Liver (tissue), 3 donors: ENCODE data around the gene COMP.

Source experiments
- ATF3 ChIP-seq: IDR thresholded peaks from 2 replicates; pipeline ENCODE4 v1.6.1; 2016; ENCODE audit warnings: antibody characterized with exemption
- CTCF ChIP-seq: fragments of 150-350 bp; IDR thresholded peaks from 2 replicates; pipeline ENCODE4 v1.5.1; 2017; ENCODE audit warnings: improper control_type of control experiment, low read depth, low read length; ENCODE audit not compliant: missing input control
- EGR1 ChIP-seq, 2 donors: IDR thresholded peaks; 2 replicates each; pipeline ENCODE4 v1.6.1; 2016 to 2018; ENCODE audit warnings: antibody characterized with exemption in 2 of 2, low read depth in 2 of 2
- GABPA ChIP-seq, 2 donors: IDR thresholded peaks in 1 of 2; conservative IDR thresholded peaks in 1 of 2; 2 replicates each; pipeline ENCODE4 v1.6.1; 2016; ENCODE audit warnings: antibody characterized with exemption in 2 of 2, mild to moderate bottlenecking in 1 of 2, moderate library complexity in 1 of 2
- MAX ChIP-seq: IDR thresholded peaks from 2 replicates; pipeline ENCODE4 v1.6.1; 2016; ENCODE audit warnings: antibody characterized with exemption
- RAD21 ChIP-seq, 2 donors: IDR thresholded peaks; 2 replicates each; pipeline ENCODE4 v1.6.1; 2016; ENCODE audit warnings: antibody characterized with exemption in 2 of 2, mild to moderate bottlenecking in 2 of 2
- REST ChIP-seq: IDR thresholded peaks from 2 replicates; pipeline ENCODE4 v1.6.1; 2016; ENCODE audit warnings: antibody characterized with exemption, mild to moderate bottlenecking
- RXRA ChIP-seq, 2 donors: IDR thresholded peaks; 2 replicates each; pipeline ENCODE4 v1.6.1; 2017 to 2018; ENCODE audit warnings: antibody characterized with exemption in 2 of 2, mild to moderate bottlenecking in 1 of 2
- TAF1 ChIP-seq: conservative IDR thresholded peaks from 2 replicates; pipeline ENCODE4 v1.6.1; 2016; ENCODE audit warnings: antibody characterized with exemption, mild to moderate bottlenecking
- YY1 ChIP-seq: IDR thresholded peaks from 2 replicates; pipeline ENCODE4 v1.6.1; 2016; ENCODE audit warnings: antibody characterized with exemption, mild to moderate bottlenecking
- ZBTB33 ChIP-seq: IDR thresholded peaks from 2 replicates; pipeline ENCODE4 v1.6.1; 2016; ENCODE audit warnings: antibody characterized with exemption
- donor health status: healthy.
- donor health status: healthy.

GRCh38 chr19:18781047-18781600, 10.0 kb downstream of the COMP start:
- TF ChIP-seq CTCF (no peak), TAF1 (no peak), ATF3 (no peak), MAX (no peak), RAD21 (IDR thresholded peaks at IDR 0.05) (no peak), GABPA (IDR thresholded peaks at IDR 0.05 in 1 of 2, conservative IDR thresholded peaks at IDR 0.05 in 1 of 2) (no peak), YY1 (no peak), REST (no peak), ZBTB33 (no peak), RXRA (IDR thresholded peaks at IDR 0.05) (no peak), EGR1 (IDR thresholded peaks at IDR 0.05; ENCODE audit: low read depth in 2 of 2) (no peak)
